ENCODE measurements around the gene RPL15.
"Not testable (repeated sequence)": the region's sequence is repeated elsewhere in the genome, so short reads cannot be mapped to it uniquely, and the experiment has no call there.

RPL15 gene

GRCh38 chr3:23916886-23917678 is at the start of gene RPL15, which contains the start of gene NKIRAS1:
Gene RPL15, plus strand, starts transcription at chr3:23917132. Its CDS starts 728 bp downstream, at chr3:23917860.
Gene NKIRAS1, minus strand, starts transcription at chr3:23916990. Its CDS starts 6,086 bp downstream, at chr3:23910904.
- DNase-seq = peak; percentile 86

DNA sequence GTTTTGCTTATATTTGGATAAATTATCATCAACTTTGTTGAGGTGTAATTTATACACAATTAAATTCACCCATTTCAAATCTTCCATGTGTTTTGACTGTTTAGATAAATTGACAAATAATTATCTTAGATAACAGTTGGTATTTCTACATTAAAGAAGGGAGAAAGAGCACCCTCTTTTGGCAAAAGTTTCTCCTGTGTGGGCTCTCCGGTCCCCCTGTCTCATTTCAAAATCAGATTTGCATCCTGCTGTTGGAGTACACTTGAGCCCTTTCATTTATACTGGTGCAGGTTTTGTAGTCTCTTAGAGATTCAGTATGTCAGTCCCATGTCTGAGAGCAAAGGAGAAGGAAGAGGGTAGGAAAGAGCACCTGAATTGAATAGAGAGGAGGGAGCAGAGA is 49.5 kb upstream of the RPL15 start:
- peak; percentile 52 for DNase-seq

- no peak for DNase-seq
Measured at GRCh38 chr3:23867838-23868237, 49.1 kb upstream of the RPL15 start.

DNA sequence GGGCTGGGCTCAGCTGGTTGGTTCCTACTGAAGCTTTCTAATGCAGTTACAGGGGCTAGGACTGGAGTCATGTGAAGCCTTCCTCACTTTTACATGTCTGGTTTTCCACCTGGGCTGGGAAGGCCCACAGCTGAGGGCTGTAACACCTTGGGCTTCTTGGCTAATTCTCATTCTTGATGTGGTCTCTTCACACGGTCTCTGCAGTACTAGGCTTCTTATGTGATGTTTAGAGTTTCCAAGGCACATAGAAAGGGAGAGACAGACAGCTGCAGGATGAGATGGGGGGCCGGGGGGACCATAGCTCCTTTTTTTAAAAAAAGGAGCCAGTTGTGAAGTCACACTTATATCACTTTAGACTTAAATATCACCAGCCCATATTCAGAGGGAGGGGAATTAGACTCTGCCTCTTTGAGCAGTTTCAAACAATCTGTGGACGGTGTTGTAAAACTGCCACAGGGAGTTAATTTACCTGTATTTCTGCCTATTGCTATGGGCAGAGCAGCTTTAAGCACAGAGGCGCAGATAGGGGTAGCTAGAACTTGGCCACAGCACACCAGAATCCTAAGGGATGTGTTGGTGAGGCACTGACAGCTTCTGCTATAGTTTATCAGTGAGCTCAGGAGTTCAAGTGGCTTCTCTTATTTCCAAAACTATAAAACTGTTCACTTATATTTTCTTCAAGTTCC is 46.8 kb upstream of the RPL15 start:
- no peak for DNase-seq

DNA sequence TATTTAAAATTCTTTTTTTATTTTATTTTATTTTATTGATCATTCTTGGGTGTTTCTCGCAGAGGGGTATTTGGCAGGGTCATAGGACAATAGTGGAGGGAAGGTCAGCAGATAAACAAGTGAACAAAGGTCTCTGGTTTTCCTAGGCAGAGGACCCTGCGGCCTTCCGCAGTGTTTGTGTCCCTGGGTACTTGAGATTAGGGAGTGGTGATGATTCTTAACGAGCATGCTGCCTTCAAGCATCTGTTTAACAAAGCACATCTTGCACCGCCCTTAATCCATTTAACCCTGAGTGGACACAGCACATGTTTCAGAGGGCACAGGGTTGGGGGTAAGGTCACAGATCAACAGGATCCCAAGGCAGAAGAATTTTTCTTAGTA is 46.3 kb upstream of the RPL15 start:
- not testable (repeated sequence) for DNase-seq

DNA sequence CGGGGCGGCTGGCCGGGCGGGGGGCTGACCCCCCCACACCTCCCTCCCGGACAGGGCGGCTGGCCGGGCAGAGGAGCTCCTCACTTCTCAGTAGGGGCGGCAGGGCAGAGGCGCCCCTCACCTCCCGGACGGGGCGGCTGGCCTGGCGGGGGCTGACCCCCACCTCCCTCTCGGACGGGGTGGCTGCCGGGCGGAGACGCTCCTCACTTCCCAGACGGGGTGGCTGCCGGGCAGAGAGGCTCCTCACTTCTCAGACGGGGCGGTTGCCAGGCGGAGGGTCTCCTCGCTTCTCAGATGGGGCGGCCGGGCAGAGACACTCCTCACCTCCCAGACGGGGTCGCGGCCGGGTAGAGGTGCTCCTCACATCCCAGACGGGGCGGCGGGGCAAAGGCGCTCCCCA is 45.6 kb upstream of the RPL15 start:
- DNase-seq = not testable (repeated sequence)

DNA sequence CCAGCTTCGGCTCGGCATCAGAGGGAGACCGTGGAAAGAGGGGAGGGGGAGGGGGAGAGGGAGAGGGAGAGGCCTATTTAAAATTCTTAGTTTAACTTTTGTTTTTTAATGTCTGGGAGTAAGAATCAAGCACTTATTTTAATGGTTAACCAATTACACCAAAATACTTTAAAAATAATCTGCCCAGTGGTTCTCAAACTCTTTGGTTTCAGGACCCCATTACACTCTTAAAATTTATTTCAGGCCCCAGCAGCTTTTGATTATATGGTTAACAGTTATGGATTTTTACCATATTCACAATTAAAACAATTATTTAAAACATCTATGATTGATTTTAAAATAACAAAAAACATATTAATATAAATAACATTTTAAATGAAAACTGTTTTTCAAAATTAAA is 44.6 kb upstream of the RPL15 start:
- no peak for DNase-seq

DNA sequence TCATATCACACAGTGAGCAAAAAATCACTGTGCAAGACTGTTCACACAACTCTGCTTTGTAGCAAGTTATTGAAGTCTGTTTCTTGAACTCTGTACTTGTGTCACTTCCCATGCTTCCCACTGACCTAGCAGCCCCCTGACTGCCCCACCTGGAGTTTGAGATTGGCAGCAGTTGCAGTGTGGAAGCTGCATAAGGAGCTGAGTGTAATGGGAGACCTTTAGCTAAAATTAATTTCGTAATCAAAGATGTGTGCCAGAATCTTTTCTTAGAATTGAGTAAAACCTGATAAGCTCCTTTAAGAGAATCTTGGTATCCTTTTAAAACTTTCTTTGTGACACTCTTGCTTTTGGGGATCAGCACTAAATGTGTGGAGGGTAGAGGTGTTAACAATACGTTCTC is 43.0 kb upstream of the RPL15 start:
- DNase-seq = no peak

GRCh38 chr3:23874359-23875112 is 42.4 kb upstream of the RPL15 start:
- DNase-seq = peak; percentile 82

- DNase-seq = no peak
Measured at GRCh38 chr3:23875113-23875725, 41.7 kb upstream of the RPL15 start.

- DNase-seq = peak; percentile 34
Measured at GRCh38 chr3:23876923-23877322, 40.0 kb upstream of the RPL15 start.

- DNase-seq = no peak
Measured at GRCh38 chr3:23877329-23877980, 39.5 kb upstream of the RPL15 start.

- DNase-seq = no peak
Measured at GRCh38 chr3:23879485-23879884, 37.4 kb upstream of the RPL15 start.

GRCh38 chr3:23880703-23881339 is 36.1 kb upstream of the RPL15 start:
- no peak for DNase-seq

DNA sequence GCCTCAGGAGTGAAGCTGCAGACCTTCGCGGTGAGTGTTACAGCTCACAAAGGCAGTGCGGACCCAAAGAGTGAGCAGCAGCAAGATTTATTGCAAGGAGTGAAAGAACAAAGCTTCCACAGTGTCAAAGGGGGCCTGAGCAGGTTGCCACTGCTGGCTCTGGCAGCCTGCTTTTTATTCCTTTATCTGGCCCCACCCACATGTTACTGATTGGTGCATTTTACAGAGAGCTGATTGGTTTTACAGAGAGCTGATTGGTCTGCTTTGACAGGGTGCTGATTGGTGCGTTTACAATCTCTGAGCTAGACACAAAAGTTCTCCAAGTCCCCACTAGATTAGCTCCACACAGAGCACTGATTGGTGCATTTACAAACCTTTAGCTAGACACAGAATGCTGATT is 34.9 kb upstream of the RPL15 start:
- DNase-seq = not testable (repeated sequence)

GRCh38 chr3:23882487-23882918 is 34.4 kb upstream of the RPL15 start:
- DNase-seq = no peak

- DNase-seq = no peak
Measured at GRCh38 chr3:23884481-23884880, 32.5 kb upstream of the RPL15 start.

DNA sequence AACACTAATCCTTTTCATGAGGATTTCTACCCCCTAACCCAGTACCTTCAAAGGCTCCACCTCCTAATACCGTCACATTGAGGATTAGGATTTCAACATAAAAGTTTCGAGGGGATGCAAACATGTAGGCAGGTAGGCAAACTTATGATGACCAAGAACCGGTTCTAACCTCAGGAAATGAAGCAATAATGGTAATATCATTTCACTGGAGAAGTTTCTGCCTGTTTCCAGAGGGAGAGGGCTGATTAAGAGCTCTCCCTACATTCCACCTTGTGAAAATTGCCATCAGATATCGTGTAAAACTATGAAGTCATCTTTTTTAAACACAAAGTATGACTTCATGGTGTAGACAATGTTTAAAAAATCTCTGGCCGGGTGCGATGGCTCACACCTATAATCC is 31.7 kb upstream of the RPL15 start:
- DNase-seq = no peak

DNA sequence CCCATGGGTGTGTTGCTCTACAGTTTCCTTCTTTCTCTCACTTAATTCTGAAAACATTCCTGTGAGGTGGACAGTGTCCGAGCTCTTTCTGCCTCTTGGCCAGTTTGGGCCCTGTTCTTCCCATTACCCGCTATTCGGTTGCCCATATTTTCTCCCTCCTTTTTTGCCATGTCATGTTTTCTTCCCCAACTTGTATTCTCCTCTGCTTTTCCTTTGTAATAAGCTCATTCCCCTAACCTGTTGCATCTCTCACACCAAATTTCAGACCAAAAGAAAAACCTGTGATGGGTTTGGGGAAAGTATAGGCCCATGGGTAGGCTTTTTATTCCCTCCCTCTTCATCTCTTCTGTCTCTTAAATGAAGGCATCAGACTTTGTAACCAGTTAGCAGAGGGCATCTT is 30.6 kb upstream of the RPL15 start:
- no peak for DNase-seq

DNA sequence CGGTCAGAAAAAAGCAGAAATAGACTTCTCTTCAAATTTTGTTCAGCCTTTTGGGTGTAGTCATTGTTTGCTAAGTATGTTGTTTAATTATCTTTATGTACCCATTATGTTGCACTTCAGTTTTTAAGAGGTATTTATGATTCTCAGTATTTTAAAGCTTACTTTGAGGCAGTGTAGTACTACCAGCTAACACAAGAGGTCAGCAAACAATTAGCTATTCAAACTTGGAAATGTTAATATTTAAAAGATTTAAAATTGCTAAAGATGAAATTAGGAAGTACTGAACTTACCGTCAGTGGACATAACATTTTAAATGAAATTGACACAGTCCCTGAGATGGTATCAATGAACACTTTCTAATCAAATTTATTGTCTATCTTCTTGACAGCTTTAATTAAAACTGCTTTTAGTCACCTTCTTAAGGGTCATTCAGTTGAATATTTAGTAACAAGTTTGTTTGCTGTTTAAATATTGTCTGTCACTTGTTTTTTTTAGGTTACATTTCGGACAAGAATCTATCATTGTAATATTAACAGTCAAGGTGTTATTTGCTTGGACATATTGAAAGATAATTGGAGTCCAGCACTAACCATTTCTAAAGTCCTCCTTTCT is 28.2 kb upstream of the RPL15 start:
- DNase-seq = peak; percentile 5

DNA sequence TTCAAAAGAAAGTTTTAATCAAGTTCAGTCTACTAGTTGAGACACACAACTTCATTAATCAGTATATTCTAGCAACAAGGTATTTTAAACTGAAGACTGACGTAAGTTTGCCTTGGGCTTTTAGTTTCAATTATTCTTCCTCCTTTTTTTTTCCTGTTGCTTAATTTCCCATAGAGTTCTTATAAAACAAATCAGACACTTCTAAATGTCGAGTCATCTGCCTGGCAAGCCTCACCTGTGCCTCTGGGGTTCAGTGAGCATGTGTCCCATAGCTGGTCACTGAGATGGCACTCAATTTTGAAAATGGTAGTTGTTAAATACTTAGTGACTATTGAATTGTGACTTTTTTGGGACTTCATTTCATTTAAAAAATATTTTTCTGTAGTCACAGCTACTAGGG is 27.5 kb upstream of the RPL15 start:
- no peak for DNase-seq

GRCh38 chr3:23889950-23890349 is 27.0 kb upstream of the RPL15 start:
- no peak for DNase-seq

Data from NCI-H526 treated with DMSO at 0.1 percent for 48 hours (cell line).